Heart right ventricle (tissue), 16 donors: ENCODE data around the gene NUDT8. TPM values are rescaled to one million over a fixed set of nuclear protein-coding genes. Genes with fewer than 3 reads are reported as not detected.

Experiments
- ATAC-seq, 8 donors: fragments of 200-7000 bp; cut with Tn5 transposase; one replicate each; pipeline ENCODE4 v1.9.1; 2020; ENCODE audit warnings: mild to moderate bottlenecking in 8 of 8, moderate library complexity in 8 of 8, moderate number of reproducible peaks in 1 of 8
- DNase-seq, 2 donors: peaks; one replicate each; pipeline ENCODE4 v3.0.0-alpha.2; 2020
- H3K27ac ChIP-seq, 10 donors: fragments of 200-600 bp; sonication (generic) in 2 of 10; one replicate each; pipeline versions ENCODE4 v1.5.0 to v1.8.0; 2020 to 2022; ENCODE audit warnings: mild to moderate bottlenecking in 3 of 10
- H3K27me3 ChIP-seq, 7 donors: fragments of 200-600 bp; one replicate each; pipeline ENCODE4 v1.8.0; 2021 to 2022; ENCODE audit warnings: mild to moderate bottlenecking in 2 of 7
- H3K36me3 ChIP-seq, 9 donors: fragments of 200-600 bp; sonication (generic) in 1 of 9; one replicate each; pipeline versions ENCODE4 v1.5.0 to v1.8.0; 2020 to 2022; ENCODE audit warnings: mild to moderate bottlenecking in 2 of 9
- H3K4me1 ChIP-seq, 9 donors: fragments of 200-600 bp; sonication (generic) in 1 of 9; one replicate each; pipeline versions ENCODE4 v1.5.0 to v1.8.0; 2020 to 2022; ENCODE audit warnings: mild to moderate bottlenecking in 4 of 9
- H3K4me3 ChIP-seq, 10 donors: fragments of 200-600 bp; sonication (generic) in 2 of 10; one replicate each; pipeline versions ENCODE4 v1.5.0 to v1.8.0; 2020 to 2022; ENCODE audit warnings: mild to moderate bottlenecking in 7 of 10, moderate library complexity in 2 of 10
- H3K9me3 ChIP-seq, 11 donors: fragments of 200-600 bp in 10 of 11; sonication (generic) in 2 of 11; one replicate each; pipeline versions ENCODE4 v1.5.0 to v1.8.0; 2013 to 2022; ENCODE audit warnings: mild to moderate bottlenecking in 2 of 11, control low read depth in 1 of 11, moderate library complexity in 1 of 11
- CTCF ChIP-seq, 9 donors: fragments of 200-600 bp; sonication (generic) in 2 of 9; IDR thresholded peaks; one replicate each; pipeline versions ENCODE4 v1.5.0 to v1.8.0; 2021 to 2022; ENCODE audit warnings: antibody characterized with exemption in 9 of 9, mild to moderate bottlenecking in 5 of 9, moderate library complexity in 1 of 9
- WGBS, 2 donors: extraction: QIAGEN DNeasy Blood & Tissue Kit; methylation state at CpG; one replicate each; pipeline ENCODE4 v1.1.7; 2013; ENCODE audit warnings: inconsistent platforms in 1 of 2; 5-methylcytosine and 5-hydroxymethylcytosine counted together
- intact Hi-C, 10 donors: fragments of 100-400 bp; cut with DNase I; formaldehyde crosslinking; loops; one replicate each; pipeline versions ENCODE4 v1.11.1 to v1.14.2; 2022
- polyA plus RNA-seq, 2 donors: library from polyadenylated mRNA; stranded (reverse); fragments of 200-250 nt; gene quantifications; one replicate each; pipeline ENCODE4 v1.2.3, GENCODE V29; 2013
- total RNA-seq, 10 donors: library from RNA; stranded (reverse); fragmentation: NEBNext Ultra II Directional in 3 of 10; extraction: Animal tissue kit (Norgen Biotek cat#: 25700) in 3 of 10; gene quantifications; one replicate each; pipeline versions ENCODE4 v1.2.1 to v1.2.4, GENCODE V29; 2021 to 2023
- donor health status: Arrhythmogenic right ventricular cardiomyopathy.
- donor health status: ischemic (EF 13 %, LVEDD 7.1; RV severe dilation, severe dysfunction).
- donor health status: healthy with polysubstance abuse.
- donor health status: DM: no; HTN: yes; CAD: no.
- donor health status: DM: no; HTN: no; CAD: no.
- donor health status: ischemic (EF 25% LVEDD 6.9; RV normal size, moderate dysfunction).
- donor health status: ischemic (EF 25% LVEDD 5.7; RV mildly dilated, moderate dysfunction).
- donor health status: healthy.
- donor health status: DM: yes; HTN: yes; CAD: no.
- donor health status: Ischemic cardiomyopathy.
- donor health status: ischemic (EF 35%, LVEDD 5.7; RV mildly dilated, moderate dysfunction).
- donor health status: nonischemic (EF 11% LVEDD 7.7; RV severe dilation, severe dysfunction).
- donor health status: DM: yes; HTN: yes; CAD: no.
- donor health status: PGD.
- donor health status: ischemic (EF 29% LVEDD 5.4; RV normal size, mild dysfunction).
- donor health status: nonischemic (EF 23%, LVEDD 6.1; RV moderate dilation, normal function).

NUDT8 gene
- total and polyA plus RNA-seq, 12 donors, result 40.5 to 107 (median 51.7) TPM

GRCh38 chr11:67581469-67581868 is 48.3 kb downstream of the NUDT8 start:
- Histone ChIP-seq H3K36me3 (peaks cover 0 to 19% (median 0%) of the 10 kb centered on the region in 9 donors), H3K4me3 (no peak overlapping the region), H3K9me3 (no peaks in the 10 kb centered on the region), H3K27ac (no peak overlapping the region), H3K27me3 (peaks cover 0 to 15% (median 5%) of the 10 kb centered on the region in 7 donors), H3K4me1 (peaks cover 0 to 38% (median 16%) of the 10 kb centered on the region in 9 donors)
- intact Hi-C loops, result loop anchor here in 2 of 10 donors (5.0 to 10.0 kb wide), 2 partner anchors 74 to 77 kb away; partner anchors contain the start of genes CDK2AP2 (in 2 of the 2) and PITPNM1 (in 2 of the 2)
- no peak for ATAC-seq
- no peak for DNase-seq
- TF ChIP-seq CTCF (IDR thresholded peaks at IDR 0.05), result no peak
- 64 to 66% methylated on average over 11 of the region's 11 CpGs for WGBS, 2 donors

DNA sequence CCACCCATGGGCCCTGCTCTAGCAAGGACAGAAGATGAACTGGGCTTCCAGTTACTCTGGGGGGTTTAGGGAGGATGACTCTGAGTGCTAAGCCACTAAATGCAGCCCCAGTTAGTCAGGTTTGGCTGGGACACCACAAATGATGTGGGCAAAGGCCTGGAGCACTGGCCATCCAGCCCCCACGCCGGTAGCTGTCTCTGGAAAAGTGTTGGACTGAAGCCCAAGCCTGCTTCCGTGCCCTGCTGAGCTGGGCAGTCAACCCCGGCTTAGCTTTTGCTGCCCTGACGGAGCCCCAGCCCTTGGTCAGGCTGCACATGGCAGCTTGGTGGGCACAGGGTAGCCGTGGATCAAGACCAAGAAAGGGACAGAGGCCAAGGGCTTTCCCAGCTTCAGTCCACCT is 51.8 kb downstream of the NUDT8 start:
- intact Hi-C loops, result loop anchor here in 2 of 10 donors (10.0 kb wide), 1 partner anchor 77 kb away; the partner anchor contains the start of gene ACY3 (in 2 of the 2)

More for the DNA sequence above, 51.8 kb downstream of the NUDT8 start:
- 57 to 72% methylated on average over 6 of the region's 6 CpGs for WGBS, 2 donors
- Histone ChIP-seq H3K27me3 (peaks cover 0 to 26% (median 15%) of the 10 kb centered on the region in 7 donors), H3K4me1 (peaks cover 0 to 18% (median 5%) of the 10 kb centered on the region in 9 donors), H3K9me3 (no peaks in the 10 kb centered on the region), H3K36me3 (no peaks in the 10 kb centered on the region), H3K27ac (no peak overlapping the region), H3K4me3 (no peak overlapping the region)
- no peak for DNase-seq
- peak in 2 of 8 donors; percentile 9 to 40 for ATAC-seq
- TF ChIP-seq CTCF (IDR thresholded peaks at IDR 0.05), result no peak

Other genes with a start within 250 kb of the NUDT8 start
- gene RAD9A, start 238.0 kb downstream of the NUDT8 start, total RNA-seq, result 10 to 100 TPM in 1 of 10 donors, 1 to 10 TPM in 9; 4.8 to 13.8 (median 6.4) TPM
- 10 to 100 TPM in 1 of 2 donors, 1 to 10 TPM in 1; 9.9 to 15.0 TPM for gene RAD9A, start 238.0 kb downstream of the NUDT8 start, polyA plus RNA-seq
- gene PPP1CA, start 228.1 kb downstream of the NUDT8 start, total RNA-seq, result 100 to 1,000 TPM in 7 of 10 donors, 10 to 100 TPM in 3; 92.0 to 143 (median 103) TPM
- 100 to 1,000 TPM in 1 of 2 donors, 10 to 100 TPM in 1; 80.2 to 186 TPM for gene PPP1CA, start 228.1 kb downstream of the NUDT8 start, polyA plus RNA-seq
- 1 to 10 TPM in 2 of 10 donors, under 1 TPM in 8; 0.26 to 7.1 (median 0.65) TPM for gene TBC1D10C, start 225.9 kb downstream of the NUDT8 start, total RNA-seq
- gene TBC1D10C, start 225.9 kb downstream of the NUDT8 start, polyA plus RNA-seq, result 1 to 10 TPM in 1 of 2 donors, under 1 TPM in 1; 0.62 to 1.4 TPM
- gene CARNS1, start 214.3 kb downstream of the NUDT8 start, total RNA-seq, result 10 to 100 TPM in 9 of 10 donors, 1 to 10 TPM in 1; 6.1 to 26.6 (median 19.0) TPM
- 10 to 100 TPM in 1 of 2 donors, under 1 TPM in 1; 0.55 to 10.9 TPM for gene CARNS1, start 214.3 kb downstream of the NUDT8 start, polyA plus RNA-seq
- 10 to 100 TPM; 16.3 to 30.4 (median 20.8) TPM for gene RPS6KB2, start 201.4 kb downstream of the NUDT8 start, total RNA-seq
- 10 to 100 TPM; 32.2 to 46.3 TPM for gene RPS6KB2, start 201.4 kb downstream of the NUDT8 start, polyA plus RNA-seq
- gene PTPRCAP, start 192.3 kb downstream of the NUDT8 start, total RNA-seq, result 10 to 100 TPM in 1 of 10 donors, 1 to 10 TPM in 3, under 1 TPM in 4, not detected in 2; 0.42 to 10.1 (median 0.96) TPM
- 1 to 10 TPM; 1.7 to 3.1 TPM for gene PTPRCAP, start 192.3 kb downstream of the NUDT8 start, polyA plus RNA-seq
- gene CORO1B, start 186.5 kb downstream of the NUDT8 start, total RNA-seq, result 10 to 100 TPM; 12.2 to 38.7 (median 19.6) TPM
- 10 to 100 TPM; 29.1 to 42.3 TPM for gene CORO1B, start 186.5 kb downstream of the NUDT8 start, polyA plus RNA-seq
- gene GPR152, start 177.2 kb downstream of the NUDT8 start, total RNA-seq, result not detected
- not detected for gene GPR152, start 177.2 kb downstream of the NUDT8 start, polyA plus RNA-seq
- 1 to 10 TPM in 2 of 10 donors, under 1 TPM in 7, not detected in 1; 0.17 to 1.5 (median 0.70) TPM for gene CABP4, start 174.6 kb downstream of the NUDT8 start, total RNA-seq
- gene CABP4, start 174.6 kb downstream of the NUDT8 start, polyA plus RNA-seq, result 1 to 10 TPM in 1 of 2 donors, under 1 TPM in 1; 0.39 to 1.5 TPM
- gene TMEM134, start 160.7 kb downstream of the NUDT8 start, total RNA-seq, result 100 to 1,000 TPM in 1 of 10 donors, 10 to 100 TPM in 9; 69.8 to 104 (median 81.2) TPM
- 10 to 100 TPM; 78.0 to 94.4 TPM for gene TMEM134, start 160.7 kb downstream of the NUDT8 start, polyA plus RNA-seq
- gene AIP, start 146.9 kb downstream of the NUDT8 start, total RNA-seq, result 10 to 100 TPM; 37.5 to 63.0 (median 49.8) TPM
- gene AIP, start 146.9 kb downstream of the NUDT8 start, polyA plus RNA-seq, result 100 to 1,000 TPM in 1 of 2 donors, 10 to 100 TPM in 1; 74.8 to 104 TPM
- 10 to 100 TPM; 21.3 to 68.9 (median 28.8) TPM for gene PITPNM1, start 124.6 kb downstream of the NUDT8 start, total RNA-seq
- 10 to 100 TPM; 24.9 to 40.1 TPM for gene PITPNM1, start 124.6 kb downstream of the NUDT8 start, polyA plus RNA-seq
- gene CDK2AP2, start 121.8 kb downstream of the NUDT8 start, total RNA-seq, result 10 to 100 TPM; 29.3 to 94.1 (median 53.4) TPM
- 100 to 1,000 TPM in 1 of 2 donors, 10 to 100 TPM in 1; 80.0 to 602 TPM for gene CDK2AP2, start 121.8 kb downstream of the NUDT8 start, polyA plus RNA-seq
- gene CABP2, start 106.5 kb downstream of the NUDT8 start, total RNA-seq, result not detected
- not detected for gene CABP2, start 106.5 kb downstream of the NUDT8 start, polyA plus RNA-seq
- gene GSTP1, start 46.1 kb downstream of the NUDT8 start, total RNA-seq, result 100 to 1,000 TPM; 249 to 430 (median 303) TPM
- gene GSTP1, start 46.1 kb downstream of the NUDT8 start, polyA plus RNA-seq, result 100 to 1,000 TPM; 462 to 642 TPM
- gene NDUFV1, start 23.0 kb downstream of the NUDT8 start, total RNA-seq, result 100 to 1,000 TPM; 406 to 712 (median 638) TPM
- gene NDUFV1, start 23.0 kb downstream of the NUDT8 start, polyA plus RNA-seq, result 100 to 1,000 TPM; 295 to 387 TPM
- under 1 TPM in 3 of 10 donors, not detected in 7; 0.17 to 0.44 (median 0.28) TPM for gene TBX10, start 9.8 kb upstream of the NUDT8 start, total RNA-seq
- gene TBX10, start 9.8 kb upstream of the NUDT8 start, polyA plus RNA-seq, result not detected
- not detected for gene ACY3, start 20.8 kb upstream of the NUDT8 start, total RNA-seq
- gene ACY3, start 20.8 kb upstream of the NUDT8 start, polyA plus RNA-seq, result not detected
- not detected for gene ALDH3B2, start 44.7 kb upstream of the NUDT8 start, total RNA-seq
- gene ALDH3B2, start 44.7 kb upstream of the NUDT8 start, polyA plus RNA-seq, result under 1 TPM in 1 of 2 donors, not detected in 1; 0.03 TPM